Esophagus muscularis mucosa (tissue), 4 donors: ENCODE data around the gene PLXNA1. TPM values are rescaled to one million over a fixed set of nuclear protein-coding genes. Genes with fewer than 3 reads are reported as not detected.

ENCODE experiments used
- DNase-seq: peaks from one replicate; pipeline ENCODE4 v3.0.0-alpha.2; 2017; ENCODE audit errors: extremely low spot score
- H3K27ac ChIP-seq, 4 donors: fragments of 200-600 bp; sonication (generic); replicated peaks in 1 of 4; 1 replicate in 3 of 4; 2 replicates in 1 of 4; pipeline ENCODE4 v1.5.1; 2016 to 2019; ENCODE audit warnings: mild to moderate bottlenecking in 1 of 4
- H3K27me3 ChIP-seq, 4 donors: fragments of 200-600 bp; sonication (generic); one replicate each; pipeline versions ENCODE4 v1.5.1 to v1.6.0; 2016 to 2019
- H3K36me3 ChIP-seq, 4 donors: fragments of 200-600 bp; sonication (generic); one replicate each; pipeline ENCODE4 v1.5.1; 2016 to 2019
- H3K4me1 ChIP-seq, 4 donors: fragments of 200-600 bp; sonication (generic); one replicate each; pipeline ENCODE4 v1.5.1; 2016 to 2019
- H3K4me3 ChIP-seq, 4 donors: fragments of 200-600 bp; sonication (generic); 1 replicate in 2 of 4; 2 replicates in 2 of 4; pipeline ENCODE4 v1.5.1; 2016 to 2019; ENCODE audit warnings: mild to moderate bottlenecking in 4 of 4, moderate library complexity in 1 of 4
- H3K9me3 ChIP-seq, 4 donors: fragments of 200-600 bp; sonication (generic); 1 replicate in 3 of 4; 2 replicates in 1 of 4; pipeline ENCODE4 v1.5.1; 2016 to 2019
- EP300 ChIP-seq: sonication (generic); formaldehyde crosslinking; IDR thresholded peaks from one replicate; pipeline ENCODE4 v1.6.1; 2017; ENCODE audit warnings: antibody characterized with exemption
- POLR2A ChIP-seq: fragments of 450-650 bp; IDR thresholded peaks from one replicate; pipeline ENCODE4 v1.6.1; 2017; ENCODE audit warnings: antibody characterized with exemption, moderate library complexity, mild to moderate bottlenecking, low read depth
- POLR2AphosphoS5 ChIP-seq, 2 donors: sonication (generic); formaldehyde crosslinking; IDR thresholded peaks; one replicate each; pipeline ENCODE4 v1.6.1; 2017; ENCODE audit warnings: antibody characterized with exemption in 2 of 2
- WGBS: methylation state at CpG from one replicate; pipeline ENCODE4 v1.1.5; 2018; 5-methylcytosine and 5-hydroxymethylcytosine counted together
- intact Hi-C: fragments of 100-400 bp; cut with DNase I; formaldehyde crosslinking; loops from one replicate; pipeline ENCODE4 v1.15.1; 2023
- total RNA-seq, 4 donors: library from RNA; depleted of rRNA; stranded (reverse); fragments of >200 nt; gene quantifications; one replicate each; pipeline versions ENCODE4 v1.1.0 to v1.2.1, GENCODE V29; 2016
- TF ChIP-seq, protein P1 (sequence below), 3 experiments: fragments of 200-600 bp in 2 of 3; fragments of 450-650 bp in 1 of 3; sonication (generic) in 2 of 3; IDR thresholded peaks; one replicate each; pipeline ENCODE4 v1.5.1; 2017 to 2019; ENCODE audit warnings: antibody characterized with exemption in 3 of 3, mild to moderate bottlenecking in 2 of 3, moderate library complexity in 1 of 3

Gene PLXNA1
- total RNA-seq, 4 donors from 2014 or later = 33.6 to 82.4 (median 47.0) TPM

DNA sequence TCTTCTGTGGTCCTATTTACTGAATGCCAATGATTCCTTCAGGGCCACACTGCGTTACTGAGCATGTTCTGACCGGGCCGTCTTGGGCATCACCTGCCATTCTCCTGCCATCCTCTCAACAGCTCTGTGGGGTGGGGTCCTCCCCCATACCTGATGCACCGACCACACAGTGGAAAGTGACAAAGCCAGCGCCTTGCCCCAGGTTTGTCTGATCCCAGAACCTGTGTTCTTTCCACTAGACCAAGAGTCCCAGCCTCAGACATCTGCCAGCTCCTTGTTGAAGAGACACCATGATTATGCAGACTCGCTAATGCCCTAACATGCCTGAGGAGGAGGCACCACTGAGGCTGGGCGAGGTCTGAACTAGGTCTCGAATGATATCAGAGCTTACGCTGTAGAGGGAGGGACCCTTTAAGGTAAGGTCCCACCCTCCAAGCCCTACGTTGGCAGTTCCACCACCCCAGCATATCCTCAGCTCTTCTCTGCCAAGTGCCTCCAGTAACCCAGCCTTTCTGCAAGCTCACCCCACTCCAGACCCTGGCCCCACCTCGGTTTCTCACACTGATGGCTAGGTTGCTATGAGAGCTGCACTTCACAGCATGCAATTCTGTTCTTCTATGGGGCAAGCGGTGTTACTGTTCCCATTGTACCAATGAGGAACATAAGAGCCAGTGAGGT is 29.8 kb upstream of the PLXNA1 start:
- DNase-seq = no peak

DNA sequence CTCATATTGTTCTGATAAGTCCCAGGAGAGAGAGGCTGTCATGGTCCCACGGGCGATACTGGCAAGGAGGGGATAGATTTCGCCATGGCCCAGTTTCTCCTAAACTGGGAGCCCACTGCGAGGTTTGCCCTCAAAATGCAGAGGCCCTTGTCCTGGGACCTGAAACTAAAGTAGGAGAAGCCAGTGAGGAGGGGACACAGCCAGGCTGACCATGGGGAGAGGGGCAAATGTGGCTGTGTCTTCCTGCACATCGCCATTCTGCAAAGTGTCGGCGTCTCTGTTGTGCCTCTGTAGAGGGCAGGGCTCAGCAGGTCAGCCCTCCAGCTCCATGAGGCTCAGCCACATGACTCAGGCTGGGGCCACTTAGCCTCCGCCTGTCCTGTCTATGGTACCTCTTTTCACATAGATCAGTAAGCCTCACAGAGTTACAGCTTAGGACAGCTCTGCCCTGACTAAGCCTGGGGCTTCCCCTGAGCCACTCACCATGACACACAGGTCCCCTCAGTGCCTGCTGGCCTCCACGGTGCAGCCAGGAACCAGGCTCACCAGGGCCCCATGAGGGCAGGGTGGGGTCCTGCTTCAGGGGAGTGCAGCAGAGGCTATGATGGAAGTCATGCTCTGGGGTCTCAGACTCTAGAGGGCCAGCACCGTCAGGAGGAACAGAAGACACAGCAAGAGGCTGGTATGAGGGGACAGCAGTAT is 28.6 kb upstream of the PLXNA1 start:
- no peak overlapping the region for H3K4me3 ChIP-seq
- H3K27me3 ChIP-seq = no peaks in the 10 kb centered on the region
- WGBS = 97% methylated on average over 8 of the region's 10 CpGs
- H3K4me1 ChIP-seq = no peaks in the 10 kb centered on the region
- intact Hi-C loops = no loop called here
- H3K36me3 ChIP-seq = peaks cover 0 to 24% (median 9%) of the 10 kb centered on the region in 4 donors
- TF ChIP-seq EP300 (no peak), POLR2AphosphoS5 (IDR thresholded peaks at IDR 0.05) (no peak), POLR2A (no peak)
- TF ChIP-seq, protein P1, sequence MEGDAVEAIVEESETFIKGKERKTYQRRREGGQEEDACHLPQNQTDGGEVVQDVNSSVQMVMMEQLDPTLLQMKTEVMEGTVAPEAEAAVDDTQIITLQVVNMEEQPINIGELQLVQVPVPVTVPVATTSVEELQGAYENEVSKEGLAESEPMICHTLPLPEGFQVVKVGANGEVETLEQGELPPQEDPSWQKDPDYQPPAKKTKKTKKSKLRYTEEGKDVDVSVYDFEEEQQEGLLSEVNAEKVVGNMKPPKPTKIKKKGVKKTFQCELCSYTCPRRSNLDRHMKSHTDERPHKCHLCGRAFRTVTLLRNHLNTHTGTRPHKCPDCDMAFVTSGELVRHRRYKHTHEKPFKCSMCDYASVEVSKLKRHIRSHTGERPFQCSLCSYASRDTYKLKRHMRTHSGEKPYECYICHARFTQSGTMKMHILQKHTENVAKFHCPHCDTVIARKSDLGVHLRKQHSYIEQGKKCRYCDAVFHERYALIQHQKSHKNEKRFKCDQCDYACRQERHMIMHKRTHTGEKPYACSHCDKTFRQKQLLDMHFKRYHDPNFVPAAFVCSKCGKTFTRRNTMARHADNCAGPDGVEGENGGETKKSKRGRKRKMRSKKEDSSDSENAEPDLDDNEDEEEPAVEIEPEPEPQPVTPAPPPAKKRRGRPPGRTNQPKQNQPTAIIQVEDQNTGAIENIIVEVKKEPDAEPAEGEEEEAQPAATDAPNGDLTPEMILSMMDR (IDR thresholded peaks at IDR 0.05) = no peak
- no peak overlapping the region for H3K27ac ChIP-seq
- H3K9me3 ChIP-seq = no peaks in the 10 kb centered on the region
- DNase-seq = no peak

More for the DNA sequence above, 29.8 kb upstream of the PLXNA1 start:
- H3K27me3 ChIP-seq = no peaks in the 10 kb centered on the region
- H3K36me3 ChIP-seq = peaks cover 0 to 24% (median 7%) of the 10 kb centered on the region in 4 donors
- TF ChIP-seq EP300 (no peak), POLR2AphosphoS5 (IDR thresholded peaks at IDR 0.05) (no peak), POLR2A (no peak)
- TF ChIP-seq, protein P1 (IDR thresholded peaks at IDR 0.05) = no peak
- no peak overlapping the region for H3K4me3 ChIP-seq
- intact Hi-C loops = no loop called here
- H3K9me3 ChIP-seq = no peaks in the 10 kb centered on the region
- no peak overlapping the region for H3K27ac ChIP-seq
- 98% methylated on average over 9 of the region's 12 CpGs for WGBS
- H3K4me1 ChIP-seq = no peaks in the 10 kb centered on the region

DNA sequence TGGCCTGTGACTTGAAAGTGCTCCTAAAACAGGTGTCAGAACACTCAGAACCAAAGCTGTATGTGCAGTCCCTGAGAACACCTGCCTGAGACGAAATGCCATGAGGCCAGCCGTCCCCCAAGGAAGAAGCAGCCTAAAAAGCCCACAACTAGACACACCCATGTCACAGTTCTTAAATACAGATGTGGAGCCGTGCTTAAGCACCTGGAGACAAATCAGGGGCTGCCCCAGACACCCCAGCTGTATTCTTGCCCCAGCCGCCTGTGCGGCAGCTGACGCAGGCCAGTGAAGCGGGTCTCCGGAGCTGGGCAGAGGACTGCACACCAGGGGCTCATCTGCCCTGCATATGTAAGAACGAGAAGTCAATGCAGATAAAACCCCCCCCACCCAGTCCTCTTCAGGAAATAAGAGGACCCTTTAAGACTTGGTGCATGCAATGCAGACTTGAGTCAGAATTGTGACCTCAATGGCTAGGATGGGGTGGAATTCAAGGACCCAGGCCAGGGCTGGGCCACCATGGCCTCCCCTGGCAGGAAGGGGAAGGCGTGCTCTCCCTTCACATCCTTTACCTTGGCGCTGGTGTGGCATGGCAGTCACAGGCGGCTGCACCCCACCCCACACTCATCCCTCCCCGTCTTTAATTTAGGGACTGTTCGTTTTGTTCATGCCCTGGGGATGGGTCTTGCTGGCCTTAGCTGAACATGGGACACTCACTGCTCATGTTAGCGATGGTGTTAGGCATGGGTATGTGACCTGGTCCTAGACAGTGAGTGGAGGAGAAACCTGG is 27.7 kb upstream of the PLXNA1 start:
- no peak overlapping the region for H3K4me3 ChIP-seq
- peaks cover 0 to 21% (median 10%) of the 10 kb centered on the region in 4 donors for H3K36me3 ChIP-seq
- H3K9me3 ChIP-seq = no peaks in the 10 kb centered on the region
- no peak overlapping the region for H3K27ac ChIP-seq
- TF ChIP-seq POLR2A (no peak), POLR2AphosphoS5 (IDR thresholded peaks at IDR 0.05) (no peak)
- TF ChIP-seq, protein P1 (IDR thresholded peaks at IDR 0.05) = no peak
- no peaks in the 10 kb centered on the region for H3K27me3 ChIP-seq
- no peak for DNase-seq
- H3K4me1 ChIP-seq = no peaks in the 10 kb centered on the region
- intact Hi-C loops = no loop called here
- WGBS = 95% methylated on average over 15 of the region's 15 CpGs

DNA sequence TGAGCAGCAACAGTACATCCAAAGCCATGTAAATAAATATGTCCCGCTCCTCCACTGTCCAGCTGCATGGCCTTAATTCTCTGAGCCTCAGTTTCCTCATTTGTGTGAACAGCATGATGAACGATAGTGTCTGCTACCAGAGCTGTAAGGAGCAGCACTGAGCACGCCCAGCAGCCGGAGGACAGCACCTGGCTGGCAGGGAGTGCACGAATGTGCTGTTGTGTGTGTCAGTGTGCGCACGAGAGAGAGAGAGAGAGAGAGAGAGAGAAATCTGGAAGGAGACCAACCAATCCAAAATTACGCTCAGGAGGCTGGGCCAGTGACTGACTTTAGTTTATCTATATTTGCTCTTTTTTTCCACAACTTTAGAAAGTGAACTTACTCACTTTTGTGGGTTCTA is 26.6 kb upstream of the PLXNA1 start:
- Histone ChIP-seq H3K4me1 (peaks cover 9 to 10% (median 9%) of the 10 kb centered on the region in 4 donors), H3K27ac (no peak overlapping the region), H3K4me3 (no peak overlapping the region), H3K27me3 (no peaks in the 10 kb centered on the region), H3K36me3 (peaks cover 0 to 21% (median 13%) of the 10 kb centered on the region in 4 donors), H3K9me3 (no peaks in the 10 kb centered on the region)
- intact Hi-C loops = no loop called here
- WGBS = 75% methylated on average over 8 of the region's 8 CpGs
- TF ChIP-seq POLR2AphosphoS5 (IDR thresholded peaks at IDR 0.05) (no peak), EP300 (no peak), POLR2A (no peak)
- TF ChIP-seq, protein P1 (IDR thresholded peaks at IDR 0.05) = no peak
- DNase-seq = no peak
